Gastroesophageal sphincter (tissue), 4 donors: ENCODE data around the gene IL18BP. TPM values are rescaled to one million over a fixed set of nuclear protein-coding genes. Genes with fewer than 3 reads are reported as not detected.

Experiments
- ATAC-seq: fragments of 150-250 bp; one replicate; pipeline ENCODE4 v1.9.1; 2016; ENCODE audit warnings: mild to moderate bottlenecking, moderate library complexity
- H3K27ac ChIP-seq, 4 donors: fragments of 200-600 bp; sonication (generic) in 3 of 4; 1 replicate in 3 of 4; 2 replicates in 1 of 4; pipeline ENCODE4 v1.5.1; 2016 to 2019
- H3K27me3 ChIP-seq: fragments of 200-600 bp; sonication (generic); one replicate; pipeline ENCODE4 v1.5.1; 2019
- H3K36me3 ChIP-seq, 2 donors: fragments of 200-600 bp; sonication (generic); one replicate each; pipeline ENCODE4 v1.5.1; 2019; ENCODE audit warnings: control low read depth in 1 of 2
- H3K4me1 ChIP-seq, 3 donors: fragments of 200-600 bp; sonication (generic); 1 replicate in 2 of 3; 2 replicates in 1 of 3; pipeline ENCODE4 v1.5.1; 2016 to 2019; ENCODE audit warnings: control low read depth in 2 of 3
- H3K4me3 ChIP-seq, 2 donors: fragments of 200-600 bp; sonication (generic); one replicate each; pipeline ENCODE4 v1.5.1; 2019; ENCODE audit warnings: mild to moderate bottlenecking in 1 of 2, moderate library complexity in 1 of 2
- H3K9me3 ChIP-seq, 3 donors: fragments of 200-600 bp; sonication (generic); one replicate each; pipeline ENCODE4 v1.5.1; 2017 to 2019; ENCODE audit warnings: control low read depth in 2 of 3
- CTCF ChIP-seq, 4 experiments: fragments of 200-600 bp in 2 of 4; fragments of 450-650 bp in 2 of 4; sonication (generic) in 1 of 4; IDR thresholded peaks; one replicate each; pipeline ENCODE4 v1.5.1; 2017 to 2019; ENCODE audit warnings: antibody characterized with exemption in 4 of 4, mild to moderate bottlenecking in 2 of 4, moderate library complexity in 2 of 4
- EP300 ChIP-seq: sonication (generic); formaldehyde crosslinking; IDR thresholded peaks from one replicate; pipeline ENCODE4 v1.6.1; 2017; ENCODE audit warnings: antibody characterized with exemption, mild to moderate bottlenecking
- POLR2A ChIP-seq, 2 donors: fragments of 450-650 bp; IDR thresholded peaks; one replicate each; pipeline ENCODE4 v1.6.1; 2017; ENCODE audit warnings: antibody characterized with exemption in 2 of 2, mild to moderate bottlenecking in 2 of 2, moderate library complexity in 1 of 2
- POLR2AphosphoS5 ChIP-seq: sonication (generic); formaldehyde crosslinking; IDR thresholded peaks from one replicate; pipeline ENCODE4 v1.6.1; 2017; ENCODE audit warnings: antibody characterized with exemption
- WGBS, 2 donors: methylation state at CpG; one replicate each; pipeline ENCODE4 v1.1.5; 2018; ENCODE audit warnings: low coverage in 1 of 2; 5-methylcytosine and 5-hydroxymethylcytosine counted together
- total RNA-seq, 4 donors: library from RNA; depleted of rRNA; stranded (reverse); fragments of >200 nt; gene quantifications; one replicate each; pipeline ENCODE4 v1.1.0, GENCODE V29; 2016

IL18BP gene
- total RNA-seq, 4 donors from 2014 or later: 2.5 to 8.9 (median 6.7) TPM

GRCh38 chr11:71998061-71998460 is 648 bp upstream of the IL18BP start:
- 100% methylated on average over 1 of the region's 2 CpGs; no CpG with 5 or more reads in 1 of the 2 donors for WGBS, 2 donors
- no peak for ATAC-seq
- no peak overlapping the region for H3K4me3 ChIP-seq
- H3K4me1 ChIP-seq: peaks cover 5 to 44% (median 7%) of the 10 kb centered on the region in 3 donors
- no peaks in the 10 kb centered on the region for H3K27me3 ChIP-seq
- no peaks in the 10 kb centered on the region for H3K9me3 ChIP-seq
- H3K36me3 ChIP-seq: peaks cover 0 to 45% of the 10 kb centered on the region in 2 donors
- peak overlapping the region in 2 of 4 donors; percentile 61 to 68 for H3K27ac ChIP-seq
- no peak for TF ChIP-seq POLR2AphosphoS5
- TF ChIP-seq EP300: no peak
- no peak for TF ChIP-seq POLR2A (IDR thresholded peaks at IDR 0.05)
- TF ChIP-seq CTCF (IDR thresholded peaks at IDR 0.05): no peak

- peak; percentile 67 for ATAC-seq
- no peaks in the 10 kb centered on the region for H3K27me3 ChIP-seq
- TF ChIP-seq EP300 (no peak), POLR2AphosphoS5 (peak; percentile 71)
- H3K4me3 ChIP-seq: peak overlapping the region in 1 of 2 donors; percentile 25
- WGBS, 2 donors: 0 to 17% methylated on average over 2 of the region's 2 CpGs
- H3K27ac ChIP-seq: peak overlapping the region; percentile 16 to 77 (median 64)
- H3K4me1 ChIP-seq: peaks cover 5 to 46% (median 7%) of the 10 kb centered on the region in 3 donors
- peaks cover 0 to 58% of the 10 kb centered on the region in 2 donors for H3K36me3 ChIP-seq
- no peaks in the 10 kb centered on the region for H3K9me3 ChIP-seq
Observed at GRCh38 chr11:71999362-71999761, 653 bp downstream of the IL18BP start.

GRCh38 chr11:71999798-72000197 is 1.1 kb downstream of the IL18BP start:
- Histone ChIP-seq H3K27me3 (no peaks in the 10 kb centered on the region), H3K9me3 (no peaks in the 10 kb centered on the region), H3K4me1 (peaks cover 5 to 50% (median 7%) of the 10 kb centered on the region in 3 donors), H3K36me3 (peaks cover 0 to 63% of the 10 kb centered on the region in 2 donors), H3K4me3 (peak overlapping the region in 1 of 2 donors; percentile 25), H3K27ac (peak overlapping the region in 3 of 4 donors; percentile 61 to 77 (median 68))
- 46% methylated on average over 6 of the region's 8 CpGs; no CpG with 5 or more reads in 1 of the 2 donors for WGBS, 2 donors
- TF ChIP-seq POLR2AphosphoS5 (no peak), EP300 (no peak), POLR2A (IDR thresholded peaks at IDR 0.05) (no peak), CTCF (IDR thresholded peaks at IDR 0.05) (no peak)
- peak; percentile 8 for ATAC-seq

GRCh38 chr11:72000202-72000867 is 1.6 kb downstream of the IL18BP start:
- WGBS, 2 donors: 67% methylated on average over 1 of the region's 10 CpGs; no CpG with 5 or more reads in 1 of the 2 donors
- TF ChIP-seq CTCF (IDR thresholded peaks at IDR 0.05): no peak
- no peak for TF ChIP-seq POLR2AphosphoS5
- no peak for TF ChIP-seq POLR2A (IDR thresholded peaks at IDR 0.05)
- no peak for TF ChIP-seq EP300
- peak overlapping the region in 3 of 4 donors; percentile 61 to 77 (median 68) for H3K27ac ChIP-seq

GRCh38 chr11:72001285-72001684 is 2.6 kb downstream of the IL18BP start:
- Histone ChIP-seq H3K27me3 (no peaks in the 10 kb centered on the region), H3K9me3 (no peaks in the 10 kb centered on the region), H3K4me3 (no peak overlapping the region), H3K36me3 (peaks cover 0 to 67% of the 10 kb centered on the region in 2 donors), H3K4me1 (peaks cover 5 to 61% (median 7%) of the 10 kb centered on the region in 3 donors), H3K27ac (peak overlapping the region in 3 of 4 donors; percentile 61 to 77 (median 68))
- TF ChIP-seq CTCF (IDR thresholded peaks at IDR 0.05): no peak
- TF ChIP-seq POLR2A (IDR thresholded peaks at IDR 0.05): no peak
- no peak for TF ChIP-seq EP300
- no peak for TF ChIP-seq POLR2AphosphoS5
- WGBS, 2 donors: no CpG with 5 or more reads among the region's 11 CpGs
- no peak for ATAC-seq

More at GRCh38 chr11:72000202-72000867, 1.6 kb downstream of the IL18BP start:
- Histone ChIP-seq H3K9me3 (no peaks in the 10 kb centered on the region), H3K4me3 (no peak overlapping the region), H3K36me3 (peaks cover 0 to 67% of the 10 kb centered on the region in 2 donors), H3K27me3 (no peaks in the 10 kb centered on the region), H3K4me1 (peaks cover 5 to 55% (median 7%) of the 10 kb centered on the region in 3 donors)
- no peak for ATAC-seq
